Cardiac fibroblast (primary cell): ENCODE data around the gene UBE2B.
A peak's percentile ranks its signal among the peaks of the same experiment; 100 is the strongest.

Source experiments
- DNase-seq, 2 donors: peaks; one replicate each; pipeline versions ENCODE4 v3.0.0 to v3.0.0-alpha.2; 2010; ENCODE audit warnings: low read depth in 2 of 2
- H3K4me3 ChIP-seq, 2 donors: replicated peaks in 1 of 2; 1 replicate in 1 of 2; 2 replicates in 1 of 2; pipeline ENCODE4 v1.5.1; 2011; ENCODE audit warnings: low read depth in 2 of 2, low read length in 2 of 2, mild to moderate bottlenecking in 2 of 2, moderate library complexity in 1 of 2
- TF ChIP-seq, protein P1 (sequence below): IDR thresholded peaks from one replicate; pipeline ENCODE4 v1.5.1; 2011; ENCODE audit warnings: low read depth, mild to moderate bottlenecking, low read length, inconsistent platforms

The UBE2B gene

DNA sequence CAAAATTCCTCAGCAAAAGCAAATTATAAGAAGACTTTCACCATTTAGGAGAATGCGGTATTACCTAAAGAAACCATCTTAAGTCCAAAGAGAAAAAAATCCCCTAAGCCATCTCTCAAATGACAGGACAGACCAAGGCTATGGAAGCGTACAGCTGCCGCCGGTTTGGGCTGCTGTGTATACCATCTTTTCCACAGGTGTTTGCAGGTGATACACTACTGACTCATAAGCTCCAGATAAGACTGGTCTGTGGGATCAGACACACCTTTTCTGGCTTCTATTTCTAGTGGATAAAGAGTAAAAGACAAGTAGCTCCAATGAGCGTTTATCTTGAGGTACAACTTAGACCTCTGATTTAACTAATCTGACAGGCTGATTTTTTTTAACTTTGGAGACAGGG lies 32.6 kb downstream of the UBE2B start:
- DNase-seq, result no peak
- no peak overlapping the region for H3K4me3 ChIP-seq
- TF ChIP-seq, protein P1, sequence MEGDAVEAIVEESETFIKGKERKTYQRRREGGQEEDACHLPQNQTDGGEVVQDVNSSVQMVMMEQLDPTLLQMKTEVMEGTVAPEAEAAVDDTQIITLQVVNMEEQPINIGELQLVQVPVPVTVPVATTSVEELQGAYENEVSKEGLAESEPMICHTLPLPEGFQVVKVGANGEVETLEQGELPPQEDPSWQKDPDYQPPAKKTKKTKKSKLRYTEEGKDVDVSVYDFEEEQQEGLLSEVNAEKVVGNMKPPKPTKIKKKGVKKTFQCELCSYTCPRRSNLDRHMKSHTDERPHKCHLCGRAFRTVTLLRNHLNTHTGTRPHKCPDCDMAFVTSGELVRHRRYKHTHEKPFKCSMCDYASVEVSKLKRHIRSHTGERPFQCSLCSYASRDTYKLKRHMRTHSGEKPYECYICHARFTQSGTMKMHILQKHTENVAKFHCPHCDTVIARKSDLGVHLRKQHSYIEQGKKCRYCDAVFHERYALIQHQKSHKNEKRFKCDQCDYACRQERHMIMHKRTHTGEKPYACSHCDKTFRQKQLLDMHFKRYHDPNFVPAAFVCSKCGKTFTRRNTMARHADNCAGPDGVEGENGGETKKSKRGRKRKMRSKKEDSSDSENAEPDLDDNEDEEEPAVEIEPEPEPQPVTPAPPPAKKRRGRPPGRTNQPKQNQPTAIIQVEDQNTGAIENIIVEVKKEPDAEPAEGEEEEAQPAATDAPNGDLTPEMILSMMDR, result no peak

DNA sequence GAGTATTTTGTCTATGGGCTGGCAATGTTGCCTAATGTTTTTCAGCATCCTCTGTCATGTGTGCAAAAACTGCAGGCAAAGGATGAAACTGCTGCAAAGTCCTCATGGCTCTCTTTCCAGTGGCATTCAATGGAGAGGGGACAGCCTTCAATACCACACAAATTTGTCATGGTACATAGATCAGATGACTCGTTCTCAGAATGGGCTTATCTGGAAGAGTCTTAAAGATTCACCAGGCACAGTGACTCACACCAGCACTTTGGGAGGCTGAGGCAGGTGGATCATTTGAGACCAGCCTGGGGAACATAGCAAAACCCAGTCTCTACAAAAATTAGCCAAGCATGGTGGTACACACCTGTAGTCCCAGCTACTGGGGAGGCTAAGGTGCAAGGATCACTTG lies 35.0 kb downstream of the UBE2B start:
- no peak for DNase-seq
- H3K4me3 ChIP-seq, result no peak overlapping the region
- TF ChIP-seq, protein P1, result no peak

DNA sequence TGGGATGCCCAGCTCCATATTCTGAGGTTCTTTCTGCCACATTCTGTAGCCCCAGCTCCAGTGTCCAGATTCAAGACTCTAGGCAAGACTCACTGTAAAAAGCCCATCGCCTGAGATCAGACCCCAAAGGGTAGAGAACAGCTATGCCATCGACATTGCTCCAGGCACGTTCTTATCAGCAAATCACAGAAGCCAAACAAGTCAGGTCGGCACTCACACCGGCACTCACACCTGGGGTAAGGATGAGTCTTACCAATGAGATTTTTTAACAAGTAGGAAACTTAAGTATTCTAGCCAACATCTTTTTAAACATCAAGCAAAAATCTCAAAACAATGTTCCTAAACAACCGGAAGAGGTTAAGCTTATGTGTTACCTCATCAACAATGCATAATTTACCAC lies 38.0 kb downstream of the UBE2B start:
- H3K4me3 ChIP-seq, result no peak overlapping the region
- TF ChIP-seq, protein P1, result no peak
- DNase-seq, result no peak

DNA sequence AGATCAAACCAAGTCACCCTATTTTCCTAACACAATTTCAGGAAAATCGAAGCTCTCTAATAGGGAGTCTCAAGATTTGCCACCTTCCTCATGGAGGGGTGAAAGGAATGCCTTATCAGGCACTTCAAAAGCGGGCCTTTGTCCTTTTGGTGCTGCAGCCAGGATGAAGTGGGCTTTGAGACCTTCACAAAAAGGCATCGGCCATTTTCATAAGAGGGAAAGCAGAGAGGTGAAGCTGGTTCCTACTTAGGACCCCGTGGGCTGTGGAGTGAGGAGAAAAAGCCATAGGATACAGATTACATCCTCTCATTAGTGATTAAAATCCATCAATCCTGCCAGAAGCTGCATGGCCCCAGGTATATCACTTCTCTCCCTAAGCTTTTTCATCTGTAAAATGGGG lies 39.5 kb downstream of the UBE2B start:
- TF ChIP-seq, protein P1, result no peak
- no peak for DNase-seq
- peak overlapping the region; percentile 86 to 87 for H3K4me3 ChIP-seq

DNA sequence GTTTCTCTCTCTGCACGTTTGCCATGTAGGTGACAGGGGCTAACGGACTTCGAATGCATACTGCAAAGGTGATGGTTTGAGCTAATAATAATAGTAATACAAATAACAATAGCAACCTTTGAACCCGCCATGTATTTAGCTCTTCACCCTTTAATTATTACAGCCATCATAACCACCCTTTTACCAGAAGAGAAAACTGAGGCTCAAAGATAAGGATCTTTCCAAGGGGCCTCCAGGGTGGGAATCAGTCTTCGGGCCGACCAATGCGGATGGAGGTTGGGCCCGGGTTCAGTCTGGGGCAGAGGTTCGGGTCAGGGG lies 39.8 kb downstream of the UBE2B start:
- TF ChIP-seq, protein P1, result no peak
- no peak for DNase-seq
- peak overlapping the region; percentile 86 to 87 for H3K4me3 ChIP-seq

DNA sequence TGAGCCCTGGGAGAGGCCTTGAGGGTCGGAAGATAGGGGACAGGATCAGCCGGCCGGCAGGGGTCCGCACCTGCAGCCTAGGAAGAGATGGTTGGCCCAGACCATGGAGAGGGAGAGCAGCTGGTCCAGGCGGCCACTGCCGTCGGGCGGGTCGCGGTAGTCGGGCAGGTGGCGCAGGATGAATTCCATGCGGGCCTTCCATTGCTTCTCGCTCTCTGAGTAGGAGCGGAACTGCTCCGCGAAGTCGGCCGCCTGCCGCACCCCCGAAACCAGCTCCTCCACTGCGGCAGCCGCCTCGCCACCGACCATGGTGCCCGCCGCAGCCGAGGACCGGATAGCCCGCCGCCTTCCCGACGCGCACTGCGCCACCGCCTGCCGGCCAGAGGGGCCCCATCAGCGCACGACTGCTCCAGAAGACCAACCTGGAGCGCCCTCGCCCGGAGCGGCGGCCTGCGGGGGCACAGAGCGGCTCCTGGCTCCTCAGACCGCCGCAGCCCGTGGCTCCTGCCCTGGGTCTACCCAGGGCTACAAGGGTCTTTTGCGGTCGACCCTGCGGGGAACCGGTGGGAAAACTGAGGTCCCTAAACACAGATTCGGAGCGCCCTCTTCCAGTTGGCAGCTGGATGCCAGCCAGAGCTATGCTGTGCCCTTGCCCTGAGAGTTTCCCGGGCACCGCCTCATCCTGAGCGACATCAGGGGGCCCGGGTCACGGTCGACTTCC lies 40.3 kb downstream of the UBE2B start, which contains the start of gene CDKN2AIPNL:
CDKN2AIPNL (minus strand) TSS at position 336 of the 721 bp plus-strand sequence; CDS start at position 309, 27 bp downstream.
- H3K4me3 ChIP-seq, result peak within 1 kb of the TSS; percentile 86 to 87
- DNase-seq, result peak; percentile 86 to 92
- TF ChIP-seq, protein P1, result peak; percentile 43

DNA sequence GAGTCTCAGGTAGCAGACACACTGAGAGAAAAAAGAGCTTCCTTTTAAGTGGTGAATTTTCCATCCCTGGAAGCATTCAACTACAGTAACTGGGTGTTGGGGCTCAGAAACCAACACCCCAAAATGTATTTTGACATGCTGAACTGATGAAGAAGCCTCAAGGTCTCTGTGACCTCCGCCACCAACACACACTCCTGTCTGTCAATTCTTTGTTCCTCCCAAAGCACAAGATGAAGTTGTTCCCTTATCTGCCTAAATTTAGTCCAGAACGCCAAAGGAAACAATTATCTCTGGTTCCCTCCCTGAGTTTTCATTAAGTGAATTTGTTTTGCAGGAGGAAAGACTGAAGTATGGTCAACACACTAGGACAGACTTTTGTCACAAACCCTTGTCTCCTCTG lies 41.7 kb downstream of the UBE2B start:
- DNase-seq, result no peak
- TF ChIP-seq, protein P1, result no peak
- H3K4me3 ChIP-seq, result no peak overlapping the region
